ENCODE data around the gene PHEX.

The PHEX gene

DNA sequence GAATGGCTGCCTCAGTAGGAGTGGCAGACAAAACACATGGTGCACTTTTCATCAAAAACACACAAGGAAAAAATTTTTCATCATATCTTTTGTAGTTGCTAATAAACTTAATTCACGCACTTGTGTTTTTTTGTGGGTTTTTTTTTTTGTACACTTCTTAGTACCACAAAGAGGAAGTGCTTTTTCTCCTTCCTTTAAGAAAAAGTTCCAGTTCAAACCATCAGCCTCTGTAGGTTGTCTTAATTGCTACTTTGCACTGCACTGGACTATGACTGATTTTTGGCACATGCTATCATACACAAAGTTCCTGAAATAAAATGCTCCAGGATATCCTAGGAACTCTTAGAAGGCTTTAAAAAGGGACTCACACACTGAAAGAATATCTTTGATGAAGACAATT lies at the start of gene PHEX:
Gene PHEX (plus strand): TSS at position 242 of the 400 bp plus-strand sequence. CDS start 681 bp downstream, outside the sequence.
- no peak for DNase-seq (ENCODE audit: low spot score)

GRCh38 chrX:21985332-21985777 lies 46.8 kb upstream of the PHEX start:
- peak; percentile 77 for DNase-seq (ENCODE audit: low spot score)

- no peak for DNase-seq (ENCODE audit: low spot score)
These were observed 45.5 kb upstream of the PHEX start for GRCh38 chrX:21986596-21986995.

DNA sequence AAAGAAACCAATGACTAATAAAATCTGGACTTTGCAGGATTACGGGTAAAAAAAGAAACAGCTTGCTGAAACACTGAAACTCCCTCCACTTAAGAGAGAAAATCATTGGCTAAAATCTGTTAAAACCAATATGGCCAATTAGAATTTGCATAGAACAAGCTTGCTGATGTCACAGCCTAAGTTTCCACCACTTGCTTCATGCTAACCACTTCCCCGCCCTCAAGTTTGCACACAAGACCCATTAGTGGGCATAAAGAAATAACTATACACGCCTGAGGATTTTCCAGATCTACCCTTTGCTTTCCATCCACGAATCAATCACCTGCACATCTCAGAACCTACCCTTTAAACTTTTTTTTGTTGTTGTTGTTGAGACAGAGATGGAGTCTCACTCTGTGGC lies 42.7 kb upstream of the PHEX start:
- DNase-seq (ENCODE audit: low spot score), result no peak

DNA sequence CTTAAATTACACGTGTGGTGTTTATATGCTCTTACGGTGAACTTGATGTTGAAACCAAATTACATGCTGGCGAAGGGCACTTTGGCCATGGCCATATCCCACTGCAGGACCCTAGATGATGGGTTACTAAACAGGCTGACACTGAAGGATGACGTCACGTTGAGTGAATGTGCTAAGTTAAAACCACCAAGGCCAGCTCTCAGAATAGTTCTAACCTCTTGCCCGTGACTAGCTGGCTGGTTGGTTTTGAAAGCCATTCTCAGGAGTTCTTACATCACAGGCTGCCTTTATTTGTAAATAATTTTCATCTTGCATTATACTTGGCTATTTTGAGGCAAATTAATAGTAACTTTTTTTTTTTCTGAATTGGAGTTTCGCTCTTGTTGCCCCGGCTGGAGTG lies 41.3 kb upstream of the PHEX start:
- DNase-seq (ENCODE audit: low spot score), result no peak

DNA sequence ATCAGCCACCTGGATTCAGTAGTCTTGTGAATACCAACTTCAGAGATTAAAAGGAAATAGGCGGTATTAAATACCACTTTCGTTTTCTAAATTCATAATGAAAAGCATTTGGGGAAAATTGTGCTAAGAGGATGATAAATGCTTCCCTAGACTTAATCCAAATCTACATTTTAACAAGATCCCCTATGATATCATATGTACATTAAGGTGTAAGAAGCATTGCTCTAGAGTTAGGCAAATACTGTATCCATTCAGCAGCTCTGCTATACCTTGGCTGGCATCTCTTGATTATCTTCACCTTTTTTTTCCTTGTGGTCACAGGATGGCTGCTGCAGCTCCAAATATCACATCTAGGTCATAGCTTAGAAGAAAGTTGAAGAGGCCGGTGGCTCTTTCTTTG lies 40.6 kb upstream of the PHEX start:
- no peak for DNase-seq (ENCODE audit: low spot score)

DNA sequence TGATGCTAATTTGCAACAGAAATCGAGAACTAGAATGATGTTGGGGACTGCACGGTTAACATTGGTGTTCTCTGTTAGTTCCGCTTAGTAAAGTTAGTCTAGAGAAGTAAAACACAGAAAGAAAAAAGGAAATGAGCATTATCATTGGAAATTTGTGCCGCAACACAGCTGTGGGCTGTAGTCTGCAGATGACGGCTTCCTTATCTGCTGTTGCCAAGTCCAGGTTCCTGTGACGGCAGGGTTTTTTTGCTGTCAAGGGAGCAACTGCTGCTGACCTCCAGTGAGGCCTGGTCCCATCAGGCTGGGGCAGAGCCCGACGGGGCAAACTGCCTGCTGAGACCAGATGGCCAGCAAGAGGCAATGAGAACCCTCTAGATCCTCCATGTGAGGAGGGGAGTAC lies 38.9 kb upstream of the PHEX start:
- DNase-seq (ENCODE audit: low spot score), result peak; percentile 54

DNA sequence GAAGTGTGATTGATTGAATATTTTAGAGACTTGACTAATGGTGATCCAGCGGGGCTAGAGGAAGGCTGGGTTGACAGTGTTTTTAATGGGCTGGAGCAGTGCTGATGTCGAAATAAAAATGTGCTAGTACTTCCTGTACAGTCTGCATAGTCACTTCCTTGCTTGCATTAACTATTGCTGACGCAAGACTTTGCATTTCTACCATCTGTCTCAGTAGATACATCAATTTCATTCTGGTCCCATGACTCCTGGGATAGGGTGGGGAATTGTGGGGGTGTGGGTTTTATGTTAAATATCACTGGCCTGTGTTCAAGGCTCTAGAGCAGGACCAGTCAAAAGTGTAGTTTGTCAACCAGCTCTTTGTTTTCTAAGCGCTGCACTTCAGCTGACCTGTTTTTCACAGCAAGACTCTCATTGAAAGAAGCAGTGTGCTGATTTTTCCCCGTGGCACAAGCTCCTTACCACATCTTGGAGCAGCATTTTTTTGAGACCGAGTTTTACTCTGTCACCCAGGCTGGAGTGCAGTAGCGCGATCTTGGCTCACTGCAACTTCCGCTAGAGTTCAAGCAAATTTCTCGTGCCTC lies 35.2 kb upstream of the PHEX start:
- DNase-seq (ENCODE audit: low spot score), result peak; percentile 7

DNA sequence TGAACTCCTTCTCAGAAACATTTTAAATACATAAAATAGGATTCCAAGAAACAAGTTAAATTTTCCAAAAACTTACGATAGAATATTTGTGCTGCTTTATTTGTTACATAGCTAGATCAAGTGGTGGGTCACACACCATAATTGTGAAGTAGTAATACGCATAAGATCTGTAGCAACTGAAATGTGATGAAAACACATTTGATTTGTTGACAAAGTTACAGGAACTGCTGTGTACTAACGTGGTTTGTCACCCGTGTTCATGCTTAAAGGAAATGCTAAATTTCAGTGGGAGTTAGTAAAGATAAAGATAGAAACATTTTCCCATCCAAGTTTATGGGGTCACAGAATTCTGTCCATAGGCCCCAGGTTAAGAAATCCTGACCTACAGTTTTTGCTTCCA lies 34.1 kb upstream of the PHEX start:
- DNase-seq (ENCODE audit: low spot score), result no peak

- DNase-seq (ENCODE audit: low spot score), result no peak
These were observed 27.3 kb upstream of the PHEX start for GRCh38 chrX:22004866-22005265.

DNA sequence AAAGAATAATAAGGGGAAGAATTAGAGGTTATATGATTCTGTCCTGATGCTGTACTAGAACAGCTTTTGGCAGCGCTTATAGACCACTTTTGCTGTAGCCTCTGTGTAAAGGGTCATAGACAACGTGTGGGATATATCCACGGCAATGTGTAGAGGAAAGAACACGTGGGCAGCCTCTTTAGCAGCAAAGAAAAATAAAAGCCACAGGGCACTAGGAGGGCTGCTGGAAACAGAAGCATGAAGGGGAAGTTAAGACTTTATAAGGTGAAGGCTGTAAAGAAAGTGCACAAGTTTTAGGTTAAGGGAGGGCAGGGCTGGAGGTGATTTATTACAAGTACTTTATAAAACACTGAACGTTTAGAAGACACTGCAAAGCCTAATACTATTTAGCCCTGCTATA lies 20.1 kb upstream of the PHEX start:
- no peak for DNase-seq (ENCODE audit: low spot score)

DNA sequence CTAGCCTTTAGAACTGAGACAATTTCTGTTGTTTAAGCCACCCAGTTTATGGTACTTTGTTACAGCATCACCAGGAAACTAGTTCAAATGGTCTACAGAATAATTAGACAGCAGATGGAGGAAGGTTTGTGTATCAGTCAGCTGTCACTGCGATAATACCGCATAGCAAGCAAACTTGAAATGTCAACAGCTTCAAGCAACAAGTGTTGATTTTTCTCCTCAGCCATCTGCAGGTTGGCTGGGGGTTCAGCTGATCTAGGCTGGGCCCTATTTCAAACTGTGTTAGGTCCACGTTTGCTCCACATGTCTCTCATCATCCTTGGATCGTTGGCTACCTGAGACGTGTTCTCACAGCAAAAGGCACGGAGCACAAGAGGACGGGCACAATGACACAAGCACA lies 19.2 kb upstream of the PHEX start:
- DNase-seq (ENCODE audit: low spot score), result no peak

DNA sequence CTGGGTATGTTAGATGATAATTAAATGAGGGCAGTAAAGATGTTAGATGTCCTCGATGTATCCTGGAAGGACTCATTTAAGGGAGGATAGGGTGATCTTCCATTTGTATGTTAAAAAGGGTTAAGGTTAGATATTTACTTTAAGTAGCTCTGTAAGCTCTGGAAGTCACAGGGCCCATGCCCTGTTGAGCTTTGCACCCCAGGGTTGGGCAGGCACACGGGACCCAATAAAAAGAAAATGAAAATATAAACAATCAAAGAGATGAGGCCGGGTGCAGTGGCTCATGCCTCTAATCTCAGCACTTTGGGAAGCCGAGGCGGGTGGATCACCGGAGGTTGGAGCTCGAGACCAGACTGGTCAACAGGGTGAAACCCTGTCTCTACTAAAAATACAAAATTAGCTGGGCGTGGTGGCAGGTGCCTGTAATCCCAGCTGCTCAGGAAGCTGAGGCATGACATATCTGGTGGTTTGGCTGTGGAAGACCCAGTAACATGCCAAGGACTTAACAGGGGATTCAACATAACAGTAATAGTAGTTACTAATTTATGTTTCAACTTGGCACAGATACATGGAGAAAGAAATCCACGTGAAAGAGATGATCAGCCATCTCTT lies 16.9 kb upstream of the PHEX start:
- DNase-seq (ENCODE audit: low spot score), result no peak

GRCh38 chrX:22021751-22022324 lies 10.3 kb upstream of the PHEX start:
- no peak for DNase-seq (ENCODE audit: low spot score)

DNA sequence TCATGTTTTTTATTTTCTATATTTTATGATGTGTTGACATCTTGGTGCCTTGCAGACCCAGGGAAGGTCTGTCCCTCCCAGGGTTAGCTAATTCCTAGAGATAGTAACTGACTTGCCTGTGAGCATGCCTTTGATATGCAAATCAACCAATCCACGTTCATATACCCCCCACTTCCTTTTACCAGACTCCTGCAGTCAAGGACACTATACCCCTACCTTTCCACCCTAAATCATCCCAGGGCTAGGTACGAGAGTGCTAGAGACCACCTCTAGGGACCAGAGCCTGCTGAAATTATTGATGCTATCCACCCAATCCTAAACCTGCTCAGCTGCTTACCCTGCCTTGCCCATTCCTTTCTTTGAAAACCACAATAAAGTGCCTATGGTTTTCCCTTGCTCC lies 7.5 kb upstream of the PHEX start:
- DNase-seq (ENCODE audit: low spot score), result no peak

DNA sequence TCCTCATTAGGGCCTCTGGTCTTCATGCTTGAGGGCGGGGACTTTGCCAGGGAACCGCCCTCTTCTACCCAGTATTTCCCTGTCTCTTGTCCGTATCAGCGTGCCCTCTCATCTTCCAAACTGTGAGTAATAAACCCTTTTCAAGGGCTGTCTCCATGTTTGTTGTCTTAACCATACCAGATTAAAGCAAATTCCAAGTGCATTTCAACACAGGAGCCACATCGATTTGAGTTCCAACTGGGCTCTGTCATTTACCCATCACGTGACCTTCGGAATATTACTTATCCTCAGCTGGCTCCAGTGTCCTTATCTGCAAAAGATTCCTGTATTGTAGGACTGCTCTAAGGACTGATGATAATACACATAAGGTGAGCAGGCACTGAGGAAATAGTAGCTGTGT lies 6.4 kb upstream of the PHEX start:
- DNase-seq (ENCODE audit: low spot score), result no peak

DNA sequence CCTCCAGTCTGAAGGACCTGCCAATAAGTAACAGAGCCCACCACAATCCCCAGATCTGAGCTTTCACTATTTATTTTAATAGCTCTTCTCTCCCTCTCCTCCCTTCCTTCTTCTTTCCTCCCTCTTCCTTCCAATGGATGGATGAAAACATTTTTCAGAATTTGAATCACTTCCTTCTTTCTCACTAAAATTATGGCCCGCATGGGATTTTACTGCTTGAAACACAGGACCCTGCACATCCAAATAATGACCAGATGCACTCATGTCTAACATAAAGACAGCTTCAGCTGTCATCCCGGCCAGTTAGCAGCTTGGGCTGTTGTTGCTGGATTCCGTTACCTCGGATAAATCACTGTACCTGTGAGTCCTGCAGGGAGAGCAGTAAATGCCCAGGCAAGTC lies 5.4 kb upstream of the PHEX start:
- no peak for DNase-seq (ENCODE audit: low spot score)

- DNase-seq (ENCODE audit: low spot score), result no peak
These were observed 381 bp downstream of the PHEX start for GRCh38 chrX:22032506-22032905.

DNA sequence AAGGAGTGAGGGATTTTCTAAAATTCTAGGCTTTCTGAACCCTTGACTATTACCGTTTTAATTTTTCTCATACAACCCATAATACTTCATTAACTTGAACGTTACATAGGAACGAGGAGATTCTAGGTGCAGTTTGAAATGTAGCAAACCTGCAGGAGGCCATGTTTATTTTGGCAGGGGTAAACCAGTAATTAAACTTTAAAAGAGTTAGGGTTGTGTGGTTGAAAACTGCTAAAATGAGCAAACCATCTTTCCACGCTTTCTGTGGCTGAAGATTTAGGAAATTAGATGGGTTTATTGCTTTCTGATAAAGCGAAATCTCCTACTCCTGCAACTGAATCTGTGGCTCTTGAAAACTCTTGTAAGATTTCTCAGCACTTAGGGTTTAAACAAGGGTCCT lies 1.7 kb downstream of the PHEX start:
- no peak for DNase-seq (ENCODE audit: low spot score)

- no peak for DNase-seq (ENCODE audit: low spot score)
These were observed 3.1 kb downstream of the PHEX start for GRCh38 chrX:22035236-22035635.

DNA sequence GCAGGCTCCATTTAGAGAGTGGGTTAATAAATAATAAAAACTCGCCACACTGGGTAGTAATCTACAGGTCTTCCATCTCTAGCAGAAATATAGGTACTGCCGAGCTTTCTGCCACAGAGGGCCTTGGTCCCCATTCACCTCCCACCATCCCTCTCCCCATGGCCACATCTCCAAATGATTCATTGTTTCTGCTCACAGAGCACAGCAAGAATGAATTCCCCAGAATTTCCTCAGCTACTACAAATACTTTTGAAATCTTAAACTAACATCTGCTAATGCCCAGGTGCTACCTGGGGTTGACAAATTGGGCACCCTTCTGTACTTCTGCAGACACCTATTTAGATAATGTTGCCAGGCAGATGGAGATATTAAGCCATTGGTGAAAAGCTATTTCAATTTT lies 5.1 kb downstream of the PHEX start:
- DNase-seq (ENCODE audit: low spot score), result no peak

- DNase-seq (ENCODE audit: low spot score), result no peak
These were observed 5.9 kb downstream of the PHEX start for GRCh38 chrX:22037911-22038537.

GRCh38 chrX:22039541-22039940 lies 7.4 kb downstream of the PHEX start:
- no peak for DNase-seq (ENCODE audit: low spot score)

Data from Ammon's horn (tissue), 1 donor.